SK-N-MC (cell line): Measurements from ENCODE around the gene DDAH1.

Experiments used
- FOXP2 ChIP-seq: optimal IDR thresholded peaks from 2 replicates; pipeline ENCODE3; 2011; ENCODE audit warnings: mild to moderate bottlenecking, moderate library complexity; ENCODE audit not compliant: insufficient read depth; ENCODE audit errors: extremely low read length, control extremely low read depth
- POLR2AphosphoS5 ChIP-seq: IDR thresholded peaks from 2 replicates; pipeline ENCODE4 v1.6.1; 2012; ENCODE audit warnings: mild to moderate bottlenecking, low read depth, low read length, borderline replicate concordance

GRCh38 chr1:85375493-85375892, 89.5 kb downstream of the DDAH1 start:
- no peak for TF ChIP-seq POLR2AphosphoS5
- no peak for TF ChIP-seq FOXP2
